SK-MEL-5 (cell line): Measurements from ENCODE around the gene MYORG. TPM values are rescaled to one million over a fixed set of nuclear protein-coding genes. Genes with fewer than 3 reads are reported as not detected.
"Not testable (repeated sequence)": the region's sequence is repeated elsewhere in the genome, so short reads cannot be mapped to it uniquely, and the experiment has no call there.

Experiments used
- DNase-seq: peaks from one replicate; pipeline ENCODE4 v3.0.0-alpha.2; 2016; ENCODE audit warnings: low read depth, low spot score
- in situ Hi-C: cut with HindIII; loops from 2 replicates; pipeline ENCODE4 v1.10.0; 2016; ENCODE audit warnings: low sequenced_read_pairs, high pct_unique_total_duplicates, low pct_unique_long_range_greater_than_20kb
- total RNA-seq: library from RNA; depleted of rRNA; stranded (reverse); fragments of >200 nt; shearing (Covaris generic); gene quantifications from 2 replicates; pipeline ENCODE4 v1.2.3, GENCODE V29; 2014

MYORG gene
- total RNA-seq, 1 experiment from 2014 or later, result 0.66 TPM

GRCh38 chr9:34374339-34374738, 2.4 kb downstream of the MYORG start:
- in situ Hi-C loops, result no loop called here

GRCh38 chr9:34373749-34374148, 2.9 kb downstream of the MYORG start:
- no peak for DNase-seq
- in situ Hi-C loops, result no loop called here

More at GRCh38 chr9:34374339-34374738, 2.4 kb downstream of the MYORG start:
- DNase-seq, result no peak

DNA sequence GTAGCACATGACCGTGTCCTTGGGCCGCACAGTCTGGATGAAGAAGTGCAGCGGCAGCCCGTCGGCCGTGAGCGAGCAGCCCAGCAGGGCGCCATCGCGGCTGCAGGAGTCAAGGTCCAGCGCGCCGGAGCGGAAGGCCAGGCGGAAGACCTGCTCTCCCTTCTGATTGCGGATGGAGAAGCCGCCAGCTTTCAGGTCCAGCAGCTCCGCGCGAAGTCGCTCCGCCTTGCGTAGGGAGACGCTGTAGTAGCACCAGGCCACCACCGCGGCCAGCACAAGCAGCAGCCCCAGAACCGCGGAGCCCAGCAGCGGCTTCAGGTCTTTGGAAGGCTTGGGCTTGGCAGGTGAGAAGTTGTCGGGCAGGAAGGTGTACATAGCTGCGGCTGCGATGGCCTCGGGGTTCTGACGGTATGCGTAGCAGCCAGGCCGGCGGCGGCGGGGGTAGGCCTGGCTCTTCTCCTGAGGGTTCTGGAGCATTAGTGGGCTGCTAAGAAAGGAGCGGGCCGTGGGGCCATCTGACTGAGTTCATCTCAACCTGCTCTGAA, 4.2 kb downstream of the MYORG start:
- in situ Hi-C loops, result no loop called here

GRCh38 chr9:34371886-34372466, 4.7 kb downstream of the MYORG start:
- in situ Hi-C loops, result no loop called here
- no peak for DNase-seq

More for the DNA sequence above, 4.2 kb downstream of the MYORG start:
- DNase-seq, result no peak

GRCh38 chr9:34370970-34371880, 5.5 kb downstream of the MYORG start:
- in situ Hi-C loops, result no loop called here

GRCh38 chr9:34370335-34370969, 6.2 kb downstream of the MYORG start:
- no peak for DNase-seq
- in situ Hi-C loops, result no loop called here

More at GRCh38 chr9:34370970-34371880, 5.5 kb downstream of the MYORG start:
- DNase-seq, result no peak

- in situ Hi-C loops, result no loop called here
- no peak for DNase-seq
Observed at GRCh38 chr9:34369636-34370035, 7.1 kb downstream of the MYORG start.

GRCh38 chr9:34368796-34369195, 7.9 kb downstream of the MYORG start:
- DNase-seq, in situ Hi-C loops: not testable (repeated sequence)

DNA sequence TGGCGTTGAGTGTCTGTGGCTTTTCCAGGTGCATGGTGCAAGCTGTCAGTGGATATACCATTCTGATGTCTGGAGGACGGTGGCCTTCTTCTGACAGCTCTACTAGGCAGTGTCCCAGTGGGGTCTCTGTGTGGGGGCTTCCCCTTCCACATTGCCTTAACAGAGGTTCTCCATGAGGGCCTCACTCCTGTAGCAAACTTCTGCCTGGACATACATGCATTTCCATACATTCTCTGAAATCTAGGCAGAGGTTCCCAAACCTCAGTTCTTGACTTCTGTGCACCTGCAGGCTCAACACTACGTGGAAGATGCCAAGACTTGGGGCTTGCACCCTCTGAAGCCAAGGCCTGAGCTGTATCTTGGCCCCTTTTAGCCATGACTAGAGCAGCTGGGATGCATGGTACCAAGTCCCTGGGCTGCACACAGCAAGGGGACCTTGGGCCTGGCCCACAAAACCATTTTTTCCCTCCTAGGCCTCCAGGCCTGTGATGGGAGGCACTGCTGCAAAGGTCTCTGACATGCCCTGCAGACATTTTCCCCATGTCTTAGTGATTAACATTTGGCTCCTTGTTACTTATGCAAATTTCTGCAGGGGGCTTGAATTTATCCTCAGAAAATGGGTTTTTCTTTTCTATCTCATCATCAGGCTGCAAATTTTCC, 8.8 kb downstream of the MYORG start:
- DNase-seq, in situ Hi-C loops: not testable (repeated sequence)

DNA sequence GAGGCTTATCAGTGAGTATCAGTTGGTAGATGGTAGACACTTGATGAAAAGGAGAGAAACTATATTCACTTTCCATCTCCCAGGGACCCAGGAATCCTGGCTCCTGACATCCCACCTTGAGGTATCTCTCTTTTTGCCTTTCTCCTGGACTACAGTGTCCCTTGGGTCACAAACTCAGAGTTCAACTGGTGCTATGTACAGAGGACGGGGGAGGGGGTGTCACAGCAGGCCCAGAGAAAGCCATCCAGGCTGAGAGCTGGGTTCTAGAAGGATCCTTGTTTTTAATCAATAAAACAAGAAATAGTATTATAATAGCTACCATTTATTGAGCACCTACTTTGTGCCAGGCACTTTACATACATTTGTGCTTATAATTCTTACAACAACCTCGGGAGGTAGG, 10.3 kb downstream of the MYORG start:
- DNase-seq, result no peak
- in situ Hi-C loops, result no loop called here

GRCh38 chr9:34365282-34365681, 11.4 kb downstream of the MYORG start:
- no peak for DNase-seq
- in situ Hi-C loops, result no loop called here

DNA sequence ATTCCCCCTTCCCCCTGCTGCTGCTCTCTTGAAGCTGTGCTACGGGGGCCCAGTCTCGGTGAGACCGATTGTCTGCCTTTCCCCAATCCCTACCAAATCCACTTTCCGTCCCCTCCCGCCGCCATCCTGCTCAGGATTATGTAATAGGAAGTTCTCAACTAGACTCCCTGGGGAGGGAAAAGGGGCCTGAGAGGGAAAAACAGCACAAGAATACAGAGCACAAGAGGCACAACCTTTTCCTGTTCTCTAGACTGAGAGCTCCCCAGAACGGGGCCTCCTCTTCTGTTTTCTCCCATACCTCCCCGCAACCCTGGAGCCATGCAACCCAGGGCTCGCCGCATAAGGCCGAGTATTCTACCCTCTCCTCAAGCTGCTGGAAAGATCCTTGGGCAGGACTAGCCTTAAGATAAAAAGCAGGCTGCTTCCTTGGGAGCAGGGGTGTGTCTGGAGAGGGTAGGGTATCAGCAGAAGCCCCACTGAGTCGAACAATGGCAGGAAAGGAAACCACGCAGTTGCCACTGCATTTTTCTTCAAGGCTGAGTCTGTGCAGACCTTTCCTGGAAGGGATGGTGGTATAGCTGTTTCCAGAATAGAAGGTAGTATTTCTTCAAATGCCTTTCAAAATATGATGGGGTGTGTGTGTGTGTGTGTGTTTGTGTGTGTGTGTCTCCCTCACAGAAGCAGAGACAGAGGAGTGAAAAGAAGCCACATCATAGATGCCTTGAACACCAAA, 12.9 kb downstream of the MYORG start:
- no peak for DNase-seq
- in situ Hi-C loops, result no loop called here

DNA sequence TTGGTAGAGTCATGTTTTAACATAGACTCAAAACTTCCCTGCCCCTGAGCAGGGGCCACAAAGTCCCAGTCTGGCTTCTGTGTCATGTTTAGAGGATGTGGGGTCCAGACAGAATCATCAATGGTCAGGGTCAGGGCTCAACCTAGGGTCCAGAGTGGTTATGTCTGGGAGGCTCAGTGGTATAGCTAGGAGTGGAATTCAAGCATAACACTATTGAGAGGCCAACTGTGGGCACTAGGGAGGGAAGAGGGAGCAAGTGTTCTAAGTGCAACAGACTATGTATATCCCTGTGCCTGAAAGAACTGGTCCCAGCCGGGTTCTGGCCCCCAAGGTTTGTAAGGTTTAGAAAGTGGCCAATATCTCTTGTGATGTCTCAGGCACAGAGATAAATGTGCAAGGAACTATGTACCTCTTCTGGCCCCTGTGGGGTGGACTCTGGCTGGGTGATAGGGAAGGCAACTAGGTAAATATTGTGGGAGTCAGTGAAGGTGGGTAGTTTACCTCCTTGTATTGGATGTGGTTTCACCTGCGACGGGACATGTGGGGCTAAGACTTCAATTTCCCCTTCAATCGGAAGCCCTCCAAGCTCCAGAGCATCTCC, 14.0 kb downstream of the MYORG start:
- in situ Hi-C loops, result no loop called here
- no peak for DNase-seq

DNA sequence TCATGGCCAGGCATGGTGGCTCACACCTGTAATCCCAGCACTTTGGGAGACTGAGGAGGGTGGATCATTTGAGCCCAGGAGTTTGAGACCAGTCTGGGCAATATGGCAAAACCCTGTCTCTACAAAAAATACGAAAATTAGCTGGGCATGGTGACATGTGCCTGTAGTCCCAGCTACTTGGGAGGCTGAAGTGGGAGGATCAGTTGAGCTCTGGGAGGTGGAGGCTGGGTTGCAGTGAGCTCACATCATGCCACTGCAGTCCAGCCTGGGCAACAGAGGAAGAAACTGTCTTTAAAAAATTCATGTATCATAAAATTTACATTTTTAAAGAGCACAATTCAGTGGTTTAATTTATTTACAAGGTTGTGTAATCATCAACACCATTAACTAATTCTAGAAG, 23.7 kb downstream of the MYORG start:
- DNase-seq, result not testable (repeated sequence)

DNA sequence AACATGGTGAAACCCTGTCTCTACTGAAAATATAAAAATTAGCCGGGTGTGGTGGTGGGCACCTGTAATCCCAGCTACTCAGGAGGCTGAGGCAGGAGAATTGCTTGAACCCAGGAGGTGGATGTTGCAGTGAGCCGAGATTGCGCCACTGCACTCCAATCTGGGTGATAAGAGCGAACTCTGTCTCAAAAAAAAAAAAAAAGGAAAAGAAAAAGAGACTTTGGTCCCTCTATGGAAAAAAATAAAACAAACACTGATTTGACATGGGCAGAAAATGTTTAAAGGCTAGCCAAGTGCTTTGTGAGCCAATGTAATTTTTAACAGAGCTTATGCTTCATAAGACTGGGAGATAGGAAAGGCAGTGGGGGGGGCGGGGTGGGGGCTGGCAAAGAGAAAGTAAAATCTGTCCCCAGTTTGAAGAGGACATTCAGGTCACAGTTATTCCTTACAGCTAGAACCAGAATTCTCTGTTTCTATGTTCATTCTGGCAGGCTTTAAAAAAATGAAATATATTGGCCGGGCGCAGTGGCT, 24.5 kb downstream of the MYORG start:
- DNase-seq, in situ Hi-C loops: not testable (repeated sequence)

More for the DNA sequence above, 23.7 kb downstream of the MYORG start:
- in situ Hi-C loops, result not testable (repeated sequence)

DNA sequence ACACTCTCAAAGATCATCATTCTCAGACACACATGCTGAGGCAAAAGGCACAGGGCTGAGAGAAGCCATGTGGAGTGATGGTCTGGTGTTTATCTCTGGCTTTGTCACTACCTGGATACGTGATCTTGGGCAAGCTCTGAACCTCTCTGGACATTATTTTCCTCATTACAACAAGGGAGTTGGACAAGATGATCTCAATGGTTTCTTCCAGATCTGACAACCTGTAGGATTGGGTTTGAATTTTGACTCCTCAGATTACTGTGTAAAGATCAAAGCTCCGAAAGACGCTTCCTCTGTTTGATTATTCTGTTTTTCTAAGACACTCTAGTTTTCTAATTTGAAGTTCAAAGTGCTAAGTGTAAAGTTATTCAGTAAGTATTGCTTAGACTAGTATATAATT, 27.4 kb downstream of the MYORG start:
- no peak for DNase-seq
- in situ Hi-C loops, result no loop called here

GRCh38 chr9:34347800-34348158, 28.9 kb downstream of the MYORG start:
- in situ Hi-C loops, result no loop called here
- DNase-seq, result no peak
